Activated CD8-positive, alpha-beta memory T cell treated with anti-CD3 and anti-CD28 coated beads for 48 hours (primary cell): ENCODE results near the gene STX12.
"Not testable (repeated sequence)": the region's sequence is repeated elsewhere in the genome, so short reads cannot be mapped to it uniquely, and the experiment has no call there.

Source experiments
- DNase-seq, 3 experiments: peaks; one replicate each; pipeline ENCODE4 v3.0.0-alpha.2; 2020; ENCODE audit warnings: low read depth in 2 of 3, low spot score in 2 of 3

STX12 gene

GRCh38 chr1:27865821-27866220 lies 92.8 kb downstream of the STX12 start:
- no peak for DNase-seq

- no peak for DNase-seq
Observed at GRCh38 chr1:27868556-27868931, 95.5 kb downstream of the STX12 start.

GRCh38 chr1:27868932-27869718 lies 96.1 kb downstream of the STX12 start:
- DNase-seq: peak in 1 of 3 experiments; percentile 44

- no peak for DNase-seq
Observed at GRCh38 chr1:27869719-27870085, 96.7 kb downstream of the STX12 start.

- not testable (repeated sequence) for DNase-seq
Observed at GRCh38 chr1:27871076-27871475, 98.1 kb downstream of the STX12 start.

- peak; percentile 50 to 66 (median 62) for DNase-seq
Observed at GRCh38 chr1:27872059-27872801, 99.2 kb downstream of the STX12 start, which contains the start of gene THEMIS2. TSS of gene THEMIS2 (plus strand) at chr1:27872544. CDS start at chr1:27872572, 28 bp downstream.

GRCh38 chr1:27872802-27873551 lies 100.0 kb downstream of the STX12 start:
- no peak for DNase-seq

- no peak for DNase-seq
Observed at GRCh38 chr1:27873671-27874384, 100.8 kb downstream of the STX12 start.
